GM15510 (cell line): ENCODE results near the gene SBNO1.

ENCODE experiments used
- POLR2A ChIP-seq: IDR thresholded peaks from 3 replicates; pipeline ENCODE4 v1.6.1; 2011; ENCODE audit warnings: borderline replicate concordance; ENCODE audit not compliant: insufficient read length; ENCODE audit errors: extremely low read depth

SBNO1 gene

GRCh38 chr12:123358035-123358434 lies 6.6 kb downstream of the SBNO1 start:
- TF ChIP-seq POLR2A: no peak

GRCh38 chr12:123356159-123356670 lies 8.4 kb downstream of the SBNO1 start:
- TF ChIP-seq POLR2A: no peak

- no peak for TF ChIP-seq POLR2A
These were observed 10.0 kb downstream of the SBNO1 start for GRCh38 chr12:123354600-123354999.

GRCh38 chr12:123351349-123351748 lies 13.3 kb downstream of the SBNO1 start:
- no peak for TF ChIP-seq POLR2A

DNA sequence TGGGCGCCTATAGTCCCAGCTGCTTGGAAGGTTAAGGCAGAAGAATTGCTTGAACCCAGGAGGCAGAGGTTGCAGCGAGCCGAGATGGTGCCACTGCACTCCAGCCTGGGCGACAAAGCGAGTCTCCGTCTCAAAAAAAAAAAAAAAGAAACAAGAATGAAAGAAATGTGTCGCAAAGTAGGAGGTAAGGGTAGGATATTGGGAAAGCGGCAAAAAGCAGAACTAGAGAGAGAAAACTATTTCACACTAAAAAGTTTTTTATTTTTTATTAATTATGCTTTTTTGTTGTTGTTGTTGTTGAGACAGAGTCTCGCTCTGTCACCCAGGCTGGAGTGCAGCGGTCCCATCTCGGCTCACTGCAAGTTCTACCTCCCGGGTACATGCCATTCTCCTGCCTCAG lies 17.7 kb downstream of the SBNO1 start:
- TF ChIP-seq POLR2A: no peak

GRCh38 chr12:123344086-123344485 lies 20.6 kb downstream of the SBNO1 start:
- no peak for TF ChIP-seq POLR2A

GRCh38 chr12:123337070-123337469 lies 27.6 kb downstream of the SBNO1 start:
- TF ChIP-seq POLR2A: no peak

- no peak for TF ChIP-seq POLR2A
These were observed 28.1 kb downstream of the SBNO1 start for GRCh38 chr12:123336530-123336929.

DNA sequence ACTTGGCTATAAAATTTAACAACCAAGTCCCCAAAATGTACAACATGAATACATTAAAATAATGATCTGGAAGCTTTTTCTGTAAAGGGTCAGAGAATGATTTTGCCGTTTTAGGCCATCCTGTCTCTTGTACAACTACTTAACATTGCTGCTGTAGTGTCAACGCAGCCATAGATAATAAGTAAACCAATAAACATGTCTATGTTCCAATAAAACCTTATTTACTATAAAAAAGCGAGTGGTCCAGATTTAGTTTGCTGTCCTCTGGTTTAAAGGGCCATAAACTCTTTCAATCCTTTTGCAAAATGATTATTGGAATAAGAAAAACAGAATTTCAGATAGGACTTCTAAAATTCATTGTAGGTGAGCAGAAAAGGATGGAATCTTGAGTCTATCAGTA lies 29.2 kb downstream of the SBNO1 start:
- no peak for TF ChIP-seq POLR2A

DNA sequence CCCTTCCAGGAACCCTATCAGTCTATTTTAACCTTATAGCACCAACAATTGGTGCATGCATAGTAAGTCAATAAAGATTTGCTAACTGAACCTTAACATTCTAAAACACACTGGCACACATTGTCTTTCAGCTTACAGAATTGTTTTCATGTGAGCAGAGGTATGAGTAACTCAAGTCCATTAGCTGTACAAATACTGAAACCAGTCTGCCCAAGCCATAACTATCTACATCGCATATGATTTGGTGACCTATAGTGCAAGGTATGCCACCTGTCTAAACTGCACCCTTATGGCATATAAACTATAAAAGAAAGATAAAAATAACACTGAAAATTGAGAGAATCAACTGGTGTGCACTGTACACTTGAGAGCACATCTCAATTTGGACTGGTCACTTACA lies 34.8 kb downstream of the SBNO1 start:
- no peak for TF ChIP-seq POLR2A

DNA sequence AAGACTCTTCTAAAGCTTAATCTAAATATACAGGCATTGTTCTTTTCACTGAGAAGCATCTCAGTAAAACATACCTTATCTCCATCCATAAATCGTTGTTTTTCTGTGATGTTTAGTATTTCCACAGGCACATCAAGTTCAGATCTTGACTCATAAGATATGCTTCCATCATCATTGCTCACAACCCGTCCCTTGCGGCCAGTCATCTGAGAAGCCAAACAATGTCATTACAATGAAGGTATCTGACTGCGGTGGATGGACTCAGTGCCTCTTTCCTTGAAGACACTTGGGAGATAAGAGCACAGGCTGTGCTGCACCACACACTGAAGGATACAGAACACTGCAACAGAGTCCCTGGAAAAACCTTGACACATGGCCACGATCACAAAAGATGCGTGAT lies 44.8 kb downstream of the SBNO1 start:
- no peak for TF ChIP-seq POLR2A

DNA sequence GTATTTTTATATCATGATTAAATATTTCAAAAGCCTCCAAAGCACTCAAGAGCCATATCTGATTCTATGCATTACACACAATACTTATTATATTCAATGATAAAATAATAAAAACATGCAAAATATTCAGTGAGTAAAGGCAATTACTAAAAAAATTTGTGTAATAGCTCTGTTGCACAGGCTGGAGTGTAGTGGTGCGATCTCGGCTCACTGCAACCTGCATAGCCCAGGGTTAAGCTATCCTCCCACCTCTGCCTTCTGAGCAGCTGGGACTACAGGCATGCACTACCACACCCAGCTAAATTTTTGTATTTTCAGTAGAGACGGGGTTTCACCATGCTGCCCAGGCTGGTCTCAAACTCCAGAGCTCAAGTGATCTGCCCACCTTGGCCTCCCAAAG lies 45.4 kb downstream of the SBNO1 start:
- no peak for TF ChIP-seq POLR2A

GRCh38 chr12:123306200-123306599 lies 58.4 kb downstream of the SBNO1 start:
- no peak for TF ChIP-seq POLR2A

DNA sequence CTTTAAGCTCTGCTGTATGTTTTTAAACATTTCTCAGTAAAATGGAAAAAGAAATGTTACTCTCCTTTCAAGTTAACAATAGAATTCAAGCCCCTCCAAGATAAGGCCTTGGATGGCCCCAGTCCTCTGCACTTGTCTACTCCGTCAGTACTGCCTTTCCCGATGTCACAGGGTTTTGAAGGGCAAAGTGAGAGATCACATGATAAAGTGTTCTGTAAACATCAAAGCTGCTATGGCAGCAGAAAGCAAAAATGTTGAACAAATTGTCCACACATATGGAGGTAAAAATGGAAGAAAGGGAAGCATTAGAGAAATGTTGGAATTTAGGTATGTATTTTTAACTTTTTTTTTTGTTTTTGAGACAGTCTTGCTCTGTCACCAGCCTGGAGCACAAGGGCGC lies 59.5 kb downstream of the SBNO1 start:
- TF ChIP-seq POLR2A: no peak

- TF ChIP-seq POLR2A: no peak
These were observed 71.4 kb downstream of the SBNO1 start for GRCh38 chr12:123293178-123293760.

- no peak for TF ChIP-seq POLR2A
These were observed 74.7 kb downstream of the SBNO1 start for GRCh38 chr12:123289911-123290310.
